WERI-Rb-1 (cell line): Measurements from ENCODE around the gene BICC1.

Experiments
- DNase-seq: peaks from one replicate; pipeline ENCODE4 v3.0.0-alpha.2; 2020
- H3K27ac ChIP-seq: fragments of 250-450 bp; sonication (Bioruptor Pico); 2 replicates; pipeline ENCODE4 v1.5.1; 2020; ENCODE audit warnings: mild to moderate bottlenecking, moderate library complexity
- H3K27me3 ChIP-seq: fragments of 250-450 bp; sonication (Bioruptor Pico); 2 replicates; pipeline ENCODE4 v1.5.1; 2021; ENCODE audit warnings: mild to moderate bottlenecking, low read depth, moderate library complexity; ENCODE audit not compliant: insufficient read depth, severe bottlenecking
- H3K36me3 ChIP-seq: fragments of 250-450 bp; sonication (Bioruptor Pico); 2 replicates; pipeline ENCODE4 v1.5.1; 2020; ENCODE audit warnings: mild to moderate bottlenecking, moderate library complexity
- H3K4me3 ChIP-seq: 2 replicates; pipeline ENCODE4 v1.5.1; 2011; ENCODE audit warnings: low read depth, mild to moderate bottlenecking, control low read depth, low read length
- H3K9me3 ChIP-seq: fragments of 250-450 bp; sonication (Bioruptor Pico); 2 replicates; pipeline ENCODE4 v1.5.1; 2021; ENCODE audit warnings: mild to moderate bottlenecking, moderate library complexity; ENCODE audit not compliant: severe bottlenecking
- TF ChIP-seq, protein P1 (sequence below): IDR thresholded peaks from 2 replicates; pipeline ENCODE4 v1.5.1; 2011; ENCODE audit warnings: low read depth, mild to moderate bottlenecking, control low read depth, inconsistent platforms, low read length

BICC1 gene

DNA sequence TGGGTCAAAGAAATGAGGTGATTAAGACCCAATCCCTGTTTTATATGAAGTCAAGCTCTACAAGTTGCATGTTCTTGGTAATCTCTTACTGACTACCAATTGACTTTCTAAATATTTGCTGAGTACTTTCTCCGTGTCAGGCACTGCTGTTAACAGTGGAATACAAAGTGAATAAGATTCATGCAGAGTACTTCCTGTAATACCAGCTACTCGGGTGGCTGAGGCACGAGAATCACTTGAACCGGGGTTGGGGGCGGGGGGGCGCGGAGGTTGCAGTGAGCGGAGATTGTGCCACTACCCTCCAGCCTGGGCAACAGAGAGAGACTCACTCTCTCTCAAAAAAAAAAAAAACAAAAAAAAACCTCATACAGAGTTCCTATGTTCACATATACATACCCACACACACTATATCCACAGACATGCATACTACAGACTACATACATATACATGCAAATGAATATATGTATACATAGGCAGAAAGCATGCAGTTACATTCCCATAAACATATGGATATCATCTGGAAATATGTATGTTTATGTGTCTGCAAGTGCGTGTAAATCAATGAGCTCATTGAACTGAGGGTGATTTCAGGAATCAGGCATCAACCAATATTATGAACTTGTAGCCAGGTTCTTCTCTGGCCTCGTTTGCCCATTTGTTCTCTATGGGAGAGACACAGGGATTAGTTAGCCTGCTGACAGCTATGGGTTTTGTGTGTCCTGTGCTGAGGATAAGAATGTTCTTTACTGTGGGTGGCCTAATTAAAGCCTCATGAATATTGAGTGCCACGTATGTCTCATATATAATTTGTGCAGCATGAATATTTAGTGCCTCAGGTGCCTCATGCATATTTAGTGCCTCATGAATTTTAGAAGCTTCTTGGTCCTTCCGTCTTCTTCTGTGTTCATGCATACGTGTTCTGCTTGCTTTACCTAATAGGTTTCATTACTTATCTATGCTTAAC lies 73.9 kb downstream of the BICC1 start:
- Histone ChIP-seq H3K27me3 (no peaks in the 10 kb centered on the region), H3K27ac (no peak overlapping the region), H3K9me3 (peaks cover 5% of the 10 kb centered on the region), H3K36me3 (no peaks in the 10 kb centered on the region), H3K4me3 (no peak overlapping the region)
- no peak for DNase-seq
- TF ChIP-seq, protein P1, sequence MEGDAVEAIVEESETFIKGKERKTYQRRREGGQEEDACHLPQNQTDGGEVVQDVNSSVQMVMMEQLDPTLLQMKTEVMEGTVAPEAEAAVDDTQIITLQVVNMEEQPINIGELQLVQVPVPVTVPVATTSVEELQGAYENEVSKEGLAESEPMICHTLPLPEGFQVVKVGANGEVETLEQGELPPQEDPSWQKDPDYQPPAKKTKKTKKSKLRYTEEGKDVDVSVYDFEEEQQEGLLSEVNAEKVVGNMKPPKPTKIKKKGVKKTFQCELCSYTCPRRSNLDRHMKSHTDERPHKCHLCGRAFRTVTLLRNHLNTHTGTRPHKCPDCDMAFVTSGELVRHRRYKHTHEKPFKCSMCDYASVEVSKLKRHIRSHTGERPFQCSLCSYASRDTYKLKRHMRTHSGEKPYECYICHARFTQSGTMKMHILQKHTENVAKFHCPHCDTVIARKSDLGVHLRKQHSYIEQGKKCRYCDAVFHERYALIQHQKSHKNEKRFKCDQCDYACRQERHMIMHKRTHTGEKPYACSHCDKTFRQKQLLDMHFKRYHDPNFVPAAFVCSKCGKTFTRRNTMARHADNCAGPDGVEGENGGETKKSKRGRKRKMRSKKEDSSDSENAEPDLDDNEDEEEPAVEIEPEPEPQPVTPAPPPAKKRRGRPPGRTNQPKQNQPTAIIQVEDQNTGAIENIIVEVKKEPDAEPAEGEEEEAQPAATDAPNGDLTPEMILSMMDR: no peak

DNA sequence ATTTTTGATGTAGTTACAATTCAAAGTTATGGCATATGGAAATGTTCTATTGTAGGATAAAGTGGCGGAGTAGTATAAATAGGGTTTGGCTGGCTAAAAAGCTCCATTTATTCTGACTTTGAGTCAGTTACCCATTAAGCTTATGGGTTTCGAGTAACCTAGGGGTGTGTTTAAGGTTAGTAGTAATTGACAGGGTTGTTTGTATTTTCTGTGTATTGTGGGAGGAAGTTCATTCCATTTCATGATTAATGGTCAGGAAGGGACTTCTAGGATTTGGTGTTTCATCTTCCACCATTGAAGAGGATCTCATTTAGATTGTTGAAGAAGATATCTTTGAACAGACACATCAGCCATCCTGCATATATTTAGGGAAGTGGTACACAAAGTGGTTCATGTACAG lies 75.0 kb downstream of the BICC1 start:
- Histone ChIP-seq H3K36me3 (no peaks in the 10 kb centered on the region), H3K27ac (no peak overlapping the region), H3K27me3 (no peaks in the 10 kb centered on the region), H3K4me3 (no peak overlapping the region), H3K9me3 (peaks cover 3% of the 10 kb centered on the region)
- TF ChIP-seq, protein P1: no peak
- DNase-seq: no peak

DNA sequence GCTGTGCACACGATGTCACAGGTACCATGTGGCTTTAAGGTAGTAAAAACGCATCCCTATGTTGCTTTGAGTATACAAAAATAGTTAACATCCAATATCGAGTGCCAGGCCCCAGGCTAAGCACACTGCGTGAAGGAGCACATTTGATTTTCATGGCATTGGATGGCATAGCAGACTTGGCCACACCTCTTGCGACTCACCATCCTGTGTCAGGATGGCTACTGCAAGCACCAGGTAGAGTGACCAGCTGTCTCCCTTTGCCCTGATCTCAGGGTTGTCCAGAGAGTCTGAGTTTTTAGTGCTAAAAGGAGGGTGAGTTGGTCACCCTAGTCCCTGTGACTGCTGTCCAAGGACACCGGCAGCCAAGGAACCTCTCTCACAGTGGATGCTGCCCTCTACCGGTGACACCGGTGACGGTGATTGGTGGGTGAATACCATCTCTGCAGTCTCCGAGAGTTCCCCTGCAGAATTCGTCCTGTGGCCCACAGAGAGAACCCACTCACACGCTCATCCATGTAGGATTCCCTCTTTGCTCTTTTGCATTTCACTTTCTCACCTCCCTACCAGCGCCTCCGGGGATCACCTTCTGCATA lies 76.1 kb downstream of the BICC1 start:
- Histone ChIP-seq H3K27me3 (no peaks in the 10 kb centered on the region), H3K9me3 (no peaks in the 10 kb centered on the region), H3K27ac (no peak overlapping the region), H3K36me3 (no peaks in the 10 kb centered on the region), H3K4me3 (no peak overlapping the region)
- peak; percentile 10 for DNase-seq
- TF ChIP-seq, protein P1: no peak

DNA sequence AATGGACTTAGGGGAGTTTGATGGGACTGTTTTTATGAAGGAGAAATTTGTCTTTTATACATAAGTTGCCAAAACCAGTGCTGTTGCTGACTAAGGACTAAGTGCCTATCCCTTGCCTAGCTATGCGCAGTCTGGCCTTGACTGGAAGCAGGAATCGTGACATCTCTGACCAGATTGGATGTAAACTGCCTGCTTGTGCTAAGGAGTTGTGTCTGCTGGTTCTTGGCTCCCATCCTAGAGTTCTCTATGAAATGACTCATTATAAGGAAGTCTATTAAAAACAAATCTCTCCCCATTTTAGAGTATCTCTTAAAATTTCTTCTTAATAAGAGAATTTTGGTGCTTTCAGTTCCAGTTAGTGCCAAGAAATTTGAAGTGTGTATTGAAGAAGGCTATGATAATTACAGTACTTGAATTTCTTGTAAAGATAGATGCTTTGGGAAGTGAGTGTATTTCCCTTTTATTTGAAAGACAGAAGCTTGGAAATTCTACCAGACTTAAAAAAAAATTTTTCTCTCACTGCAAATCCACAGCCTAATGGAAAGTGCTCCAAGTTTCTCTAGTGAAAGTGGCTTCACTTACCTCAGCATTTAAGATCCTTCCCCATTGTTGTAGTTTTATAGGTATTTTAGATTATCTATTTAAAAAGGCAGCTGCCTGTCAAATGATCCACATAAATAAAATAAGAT lies 77.6 kb downstream of the BICC1 start:
- no peaks in the 10 kb centered on the region for H3K27me3 ChIP-seq
- no peaks in the 10 kb centered on the region for H3K9me3 ChIP-seq
- no peak for DNase-seq
- no peak overlapping the region for H3K27ac ChIP-seq
- TF ChIP-seq, protein P1: no peak
- no peaks in the 10 kb centered on the region for H3K36me3 ChIP-seq
- H3K4me3 ChIP-seq: no peak overlapping the region

DNA sequence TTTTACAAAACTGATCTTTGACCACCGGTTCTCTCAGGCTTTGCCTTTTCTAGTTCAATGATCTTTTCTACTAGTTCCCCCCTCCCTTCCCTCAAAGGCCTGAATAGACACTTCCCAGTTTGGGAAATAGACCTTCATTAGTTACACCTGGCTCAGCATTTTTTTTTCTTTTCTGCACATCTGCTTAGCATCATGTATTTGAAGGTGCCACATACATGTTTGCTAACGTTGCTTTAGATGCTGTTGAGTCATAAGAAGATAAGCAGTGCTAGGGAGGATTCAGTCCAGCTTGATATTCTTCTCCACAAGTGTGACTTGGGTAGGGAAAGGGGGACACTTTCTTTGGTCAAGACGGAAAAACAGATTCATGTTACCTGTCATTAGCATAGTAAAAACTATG lies 78.3 kb downstream of the BICC1 start:
- Histone ChIP-seq H3K36me3 (no peaks in the 10 kb centered on the region), H3K27ac (no peak overlapping the region), H3K9me3 (no peaks in the 10 kb centered on the region), H3K27me3 (no peaks in the 10 kb centered on the region), H3K4me3 (no peak overlapping the region)
- TF ChIP-seq, protein P1: no peak
- DNase-seq: no peak
